ENCODE results near the gene TSPAN18. TPM values are rescaled to one million over a fixed set of nuclear protein-coding genes. Genes with fewer than 3 reads are reported as not detected.

Gene TSPAN18
- polyA plus RNA-seq, 12 donors = 37.3 to 67.7 (median 41.7) TPM; not detected in 1

DNA sequence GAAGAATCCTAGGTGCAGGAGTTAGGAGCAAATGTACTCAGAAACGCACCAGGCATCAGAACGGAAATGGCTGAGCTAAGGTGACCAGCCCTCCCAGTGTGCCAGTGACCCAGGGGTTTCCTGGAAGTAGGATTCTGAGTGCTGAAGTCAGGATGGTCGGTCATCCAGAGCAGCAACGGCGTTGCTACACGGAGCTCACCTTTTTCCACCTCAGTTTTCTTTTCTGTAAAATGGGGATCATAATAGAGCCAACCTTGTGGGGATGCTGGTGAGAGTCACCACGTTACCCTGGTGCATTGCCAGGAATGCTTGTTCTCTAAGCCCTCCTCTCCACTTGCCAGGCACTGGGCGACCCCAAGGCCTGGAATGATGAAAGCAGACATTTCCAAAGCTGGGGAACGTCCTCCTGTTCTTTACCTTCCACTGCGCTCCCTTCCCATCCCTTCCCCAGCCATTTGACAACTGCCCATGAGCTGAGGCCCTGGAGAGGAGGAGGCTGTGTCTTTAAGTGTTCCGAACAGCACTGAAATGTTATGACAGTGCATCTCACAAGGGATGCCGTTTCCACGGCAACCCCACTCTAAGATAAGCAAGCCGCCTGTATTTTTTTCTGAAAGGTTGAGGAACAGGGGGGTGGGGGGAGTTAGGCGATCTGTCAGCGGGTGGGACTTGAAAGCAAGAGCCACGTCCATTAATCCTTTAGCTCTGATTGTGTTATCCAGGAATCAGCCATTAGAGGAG is 66.8 kb downstream of the TSPAN18 start:
- DNase-seq = peak; percentile 60

DNA sequence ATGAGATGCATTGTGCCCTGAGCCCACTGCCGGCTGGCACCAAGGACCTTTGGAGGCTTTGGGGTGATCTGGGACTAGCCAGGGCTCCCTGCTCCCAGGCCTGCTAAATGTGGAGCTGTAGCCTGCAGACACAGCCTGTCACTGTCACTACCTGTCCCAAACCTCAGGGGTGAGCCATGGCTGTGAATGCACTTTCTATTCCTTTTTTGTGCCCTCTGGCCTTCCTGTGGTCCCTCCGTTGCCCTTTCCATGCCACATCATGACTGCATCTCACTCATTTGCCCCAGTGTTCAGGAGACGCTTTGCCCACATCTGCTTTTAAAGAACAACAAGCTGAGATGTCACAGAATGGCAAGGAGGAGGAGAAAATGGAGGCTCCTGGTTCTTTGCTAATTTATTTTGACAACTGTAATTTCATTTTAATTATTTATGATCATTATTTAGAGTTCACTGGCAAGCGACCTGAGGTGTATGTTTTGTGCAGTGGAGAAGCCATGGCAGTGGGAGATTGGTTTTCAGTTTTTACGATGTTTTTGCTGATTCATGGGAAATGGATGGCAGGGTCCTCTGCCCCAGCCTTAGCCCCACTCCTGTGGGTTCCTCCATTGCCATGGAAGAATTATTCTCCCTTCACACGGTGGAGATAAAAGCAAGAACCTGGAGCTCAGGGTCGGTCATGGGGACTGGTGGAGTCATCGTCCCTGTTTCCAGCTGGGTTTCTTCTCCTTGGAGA is 69.2 kb downstream of the TSPAN18 start:
- DNase-seq = no peak

DNA sequence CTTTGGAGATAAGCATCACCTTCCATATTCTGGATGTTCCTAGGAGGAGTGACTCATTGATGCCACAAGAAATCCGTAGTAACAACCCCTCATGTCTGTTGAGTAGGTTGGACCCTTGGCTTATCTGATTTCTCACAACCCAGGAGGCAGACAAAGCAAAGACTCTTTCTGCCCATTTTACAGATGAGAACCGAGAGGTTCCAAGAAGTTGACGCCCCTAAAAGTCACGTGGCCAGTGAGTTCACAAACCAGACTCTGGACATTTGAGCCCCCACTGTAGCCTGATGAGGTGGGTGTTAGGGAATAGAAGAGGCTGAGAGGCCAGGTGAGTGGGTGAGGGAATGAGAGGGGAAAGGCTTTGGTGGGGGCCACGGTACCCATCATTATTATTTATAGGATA is 70.3 kb downstream of the TSPAN18 start:
- DNase-seq = no peak

DNA sequence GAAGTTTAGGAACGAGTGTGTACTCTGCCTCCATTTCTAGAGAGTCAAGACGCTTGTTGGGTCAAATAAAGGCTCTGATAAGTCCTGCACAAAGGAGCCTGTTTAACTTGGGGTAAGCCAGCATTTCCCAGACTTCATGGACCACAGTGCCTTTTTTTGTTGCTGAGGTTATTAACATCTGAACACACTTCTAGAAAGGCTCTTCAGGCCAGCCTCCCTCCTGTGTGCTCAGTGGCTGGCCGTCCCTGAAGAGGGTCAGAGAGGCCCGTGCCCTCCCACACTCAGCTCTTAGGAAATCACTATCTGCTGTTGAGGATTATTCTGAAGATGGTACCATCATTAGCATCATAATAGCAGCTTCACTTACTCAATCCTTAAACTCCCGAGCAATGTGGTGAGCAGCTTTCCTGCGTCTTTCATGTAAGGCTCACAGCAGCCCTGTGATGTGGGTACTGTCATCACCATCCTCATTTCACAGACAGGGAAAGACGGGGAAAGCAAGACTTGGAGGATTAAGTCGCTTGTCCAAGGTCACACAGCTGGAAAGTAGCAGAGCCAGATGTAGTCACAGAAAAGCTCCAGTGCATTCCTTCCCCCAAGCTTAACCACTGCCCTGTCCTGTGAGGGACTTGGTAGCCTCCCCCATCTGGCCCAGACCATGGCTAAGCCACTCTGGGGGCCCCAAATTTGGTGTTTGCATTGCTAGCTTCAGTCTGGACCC is 71.3 kb downstream of the TSPAN18 start:
- DNase-seq = no peak

DNA sequence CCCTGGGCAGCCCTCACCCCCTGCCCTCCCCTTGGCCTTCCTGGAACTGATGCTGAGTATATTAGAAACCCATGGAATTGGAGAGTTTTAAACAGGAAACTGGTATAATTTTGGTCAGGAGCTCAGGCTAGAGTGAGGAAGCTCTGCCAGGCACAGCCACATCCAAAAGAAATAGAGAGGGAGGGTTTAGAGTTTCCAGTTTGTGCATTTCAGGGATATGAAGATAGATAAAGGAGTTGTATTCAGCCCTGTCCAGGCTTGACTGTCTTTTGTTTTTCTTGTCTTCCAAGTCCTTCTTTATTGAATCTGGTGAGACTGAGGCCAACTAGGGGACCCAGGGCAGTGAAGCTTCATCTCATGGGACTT is 71.8 kb downstream of the TSPAN18 start:
- DNase-seq = no peak

- no peak for DNase-seq
These were observed 72.2 kb downstream of the TSPAN18 start for GRCh38 chr11:44799012-44799411.

- DNase-seq = no peak
These were observed 75.6 kb downstream of the TSPAN18 start for GRCh38 chr11:44802347-44802746.

DNA sequence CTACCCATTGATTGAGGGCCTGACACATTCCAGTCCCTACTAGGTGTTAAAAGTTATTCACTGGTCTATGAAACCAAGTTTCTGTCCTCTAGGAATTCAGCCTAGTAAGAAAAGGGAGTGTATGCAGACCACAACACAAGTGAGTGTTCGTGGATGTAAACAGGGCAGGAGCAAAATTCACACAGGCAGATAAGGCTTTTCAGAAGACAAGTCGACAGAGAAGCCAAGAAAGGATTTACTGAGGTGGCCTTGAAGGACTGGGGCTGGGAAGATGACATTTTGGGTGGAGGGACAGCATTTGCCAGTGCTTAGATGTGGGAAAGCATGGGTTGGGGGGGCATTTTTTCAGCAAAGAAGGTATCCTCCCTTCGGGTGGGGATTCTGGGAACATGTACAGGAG is 76.2 kb downstream of the TSPAN18 start:
- no peak for DNase-seq

GRCh38 chr11:44804449-44805437 is 78.0 kb downstream of the TSPAN18 start:
- DNase-seq = peak; percentile 65

GRCh38 chr11:44805596-44805995 is 78.8 kb downstream of the TSPAN18 start:
- DNase-seq = no peak

DNA sequence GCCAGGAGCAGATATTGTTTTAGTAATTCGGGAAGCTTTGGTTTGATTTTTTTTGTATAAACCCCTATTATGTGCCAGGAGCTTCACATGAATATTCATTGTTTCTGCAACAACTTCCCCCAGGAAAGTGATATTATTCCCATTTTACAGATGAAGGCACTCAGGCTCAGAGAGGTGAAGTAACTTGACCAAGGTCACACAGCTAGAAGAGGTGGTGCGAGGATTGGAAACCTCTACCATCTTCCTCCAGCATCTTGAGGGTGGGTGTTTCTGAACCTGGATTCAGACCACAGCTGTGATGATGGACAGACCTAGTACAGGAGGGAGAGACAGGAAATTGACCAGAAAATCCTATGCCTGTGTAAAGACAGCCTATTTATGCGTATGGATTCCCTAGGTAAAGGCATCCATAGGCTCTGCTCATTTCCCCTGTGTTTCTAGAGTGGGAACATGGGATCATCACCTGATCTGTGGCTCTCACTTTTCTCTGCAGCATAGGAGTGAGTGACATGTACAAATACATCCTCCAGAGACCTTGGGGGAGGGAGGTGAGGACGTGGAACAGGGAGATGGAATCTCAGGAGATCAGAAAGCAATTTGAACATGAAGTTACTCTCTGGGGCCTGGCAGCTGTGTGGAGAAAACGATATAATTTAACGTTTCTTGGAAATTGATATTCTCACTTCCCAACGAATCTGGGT is 81.4 kb downstream of the TSPAN18 start:
- DNase-seq = no peak

DNA sequence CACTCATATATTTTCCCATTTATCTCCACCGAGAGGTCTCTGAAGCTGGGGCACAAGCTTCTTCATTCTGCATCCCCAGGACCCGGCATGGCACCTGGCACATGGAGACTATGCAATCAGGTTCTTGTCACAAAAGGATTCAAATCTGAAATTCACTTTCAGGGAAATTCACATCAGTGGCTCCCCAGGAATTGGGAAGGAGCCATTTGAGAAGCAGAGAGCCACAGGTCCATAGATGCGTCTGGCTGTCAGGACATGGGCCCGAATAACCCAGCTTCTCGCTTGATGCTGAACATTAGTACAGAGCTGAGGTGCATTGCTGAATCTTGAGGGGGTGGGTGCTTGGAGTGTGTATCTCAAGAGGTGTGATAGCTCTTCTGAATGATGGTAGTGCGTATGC is 82.5 kb downstream of the TSPAN18 start:
- no peak for DNase-seq

DNA sequence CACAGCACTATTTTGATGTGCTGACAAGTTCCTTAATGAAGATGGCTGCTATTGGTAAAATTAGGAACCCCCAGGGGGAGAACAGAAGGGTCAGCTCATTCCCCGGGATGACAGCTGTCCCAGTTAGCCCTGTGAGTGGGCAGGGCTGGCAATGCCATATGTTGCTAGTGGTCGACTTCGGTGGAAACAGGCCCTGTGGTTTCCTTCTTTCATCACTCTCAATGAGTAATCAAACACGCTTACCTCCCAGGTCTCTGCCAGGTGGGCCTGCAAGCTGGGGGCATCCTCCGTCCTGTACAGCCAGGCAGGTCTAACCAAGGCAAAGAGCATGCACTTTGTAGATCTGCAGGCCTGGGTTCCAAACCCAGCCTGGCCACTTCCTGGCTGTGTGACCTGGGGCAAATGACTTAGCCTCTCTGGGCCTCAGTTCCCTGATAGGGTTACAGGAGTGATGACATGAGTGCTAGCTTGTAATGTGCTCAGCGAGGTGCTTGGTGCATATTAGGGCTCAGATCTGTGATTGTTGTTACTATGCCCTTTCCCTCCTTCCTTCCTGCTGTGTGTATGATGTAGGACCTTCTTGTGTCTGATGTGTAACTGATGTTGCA is 85.2 kb downstream of the TSPAN18 start:
- no peak for DNase-seq

DNA sequence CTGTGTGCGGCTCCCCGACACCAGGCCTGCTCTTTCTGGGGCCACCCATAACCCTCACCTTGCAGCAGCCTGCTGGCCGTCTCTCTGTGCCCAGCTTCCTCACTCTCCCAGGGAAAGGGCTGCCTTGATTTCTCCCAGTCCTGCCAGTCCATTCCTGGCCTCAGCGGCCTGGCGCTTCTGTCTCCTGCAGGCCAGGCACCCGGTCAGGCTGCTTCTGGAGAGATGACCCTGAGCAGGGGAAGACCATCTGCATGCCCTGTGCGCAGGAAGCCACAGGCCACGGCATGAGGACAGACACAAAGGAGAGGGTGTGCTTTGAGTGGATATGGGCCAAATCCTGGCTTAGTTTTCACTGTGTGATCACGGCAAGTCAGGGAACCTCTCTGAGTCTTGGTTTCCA is 86.2 kb downstream of the TSPAN18 start:
- DNase-seq = no peak

GRCh38 chr11:44813401-44813800 is 86.6 kb downstream of the TSPAN18 start:
- no peak for DNase-seq

- no peak for DNase-seq
These were observed 88.3 kb downstream of the TSPAN18 start for GRCh38 chr11:44814881-44815592.

DNA sequence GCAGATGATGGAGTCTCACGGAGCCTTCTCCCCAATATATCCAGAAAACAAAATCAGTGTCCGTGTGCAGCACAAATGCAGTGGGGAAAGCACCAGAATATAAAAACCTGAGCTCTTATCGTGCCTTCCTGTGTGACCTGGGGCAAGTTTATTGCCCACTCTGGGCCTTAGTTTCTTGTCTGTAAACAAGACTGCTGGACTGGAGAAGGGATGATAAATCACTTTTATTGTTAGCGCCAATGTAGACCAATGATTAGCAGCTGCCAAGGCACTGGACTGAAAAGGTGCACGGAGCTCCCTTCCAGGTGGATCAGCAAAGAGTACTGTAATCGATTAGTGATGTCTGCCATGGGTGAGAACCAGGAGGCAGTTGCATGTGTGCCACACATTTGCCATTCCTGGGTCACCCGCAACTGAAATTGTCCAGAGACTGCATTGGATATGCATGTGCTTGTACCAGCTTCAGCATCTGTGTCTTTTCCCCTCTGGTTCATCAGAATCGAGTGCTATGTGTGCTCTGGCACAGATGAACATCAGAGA is 89.2 kb downstream of the TSPAN18 start:
- no peak for DNase-seq

GRCh38 chr11:44816761-44817160 is 90.0 kb downstream of the TSPAN18 start:
- no peak for DNase-seq

- DNase-seq = no peak
These were observed 90.6 kb downstream of the TSPAN18 start for GRCh38 chr11:44817207-44817949.

Data from muscle of arm (tissue), 12 donors.